DOHH2 (cell line): Measurements from ENCODE around the gene PGAM4.

ENCODE experiments used
- H3F3A ChIP-seq: fragments of 200-600 bp; sonication (generic), shearing (Covaris generic); 2 replicates; pipeline ENCODE4 v1.6.0; 2016; ENCODE audit warnings: antibody characterized with exemption, mild to moderate bottlenecking; ENCODE audit not compliant: control insufficient read depth, insufficient read depth
- H3K27ac ChIP-seq: fragments of 200-600 bp; sonication (generic); 2 replicates; pipeline ENCODE4 v1.5.1; 2014; ENCODE audit warnings: low read depth, mild to moderate bottlenecking, low read length, moderate library complexity
- H3K27me3 ChIP-seq: fragments of 200-600 bp; sonication (generic); 2 replicates; pipeline ENCODE4 v1.6.1; 2014; ENCODE audit warnings: mild to moderate bottlenecking, low read length, mixed read lengths; ENCODE audit not compliant: control insufficient read depth
- H3K36me3 ChIP-seq: fragments of 200-600 bp; sonication (generic); 2 replicates; pipeline ENCODE4 v1.6.1; 2014; ENCODE audit warnings: mild to moderate bottlenecking, low read length, moderate library complexity, mixed read lengths; ENCODE audit not compliant: control insufficient read depth
- H3K4me1 ChIP-seq: fragments of 200-600 bp; sonication (generic); 2 replicates; pipeline ENCODE4 v1.6.1; 2014; ENCODE audit warnings: mild to moderate bottlenecking, low read length, mixed read lengths; ENCODE audit not compliant: control insufficient read depth
- H3K4me2 ChIP-seq: fragments of 200-600 bp; sonication (generic); 2 replicates; pipeline ENCODE4 v1.6.0; 2014; ENCODE audit warnings: mild to moderate bottlenecking, low read length, moderate library complexity
- H3K4me3 ChIP-seq: fragments of 200-600 bp; sonication (generic); 2 replicates; pipeline ENCODE4 v1.5.1; 2014; ENCODE audit warnings: mild to moderate bottlenecking, low read length, mixed read lengths
- H3K79me2 ChIP-seq: fragments of 200-600 bp; sonication (generic); 2 replicates; pipeline ENCODE4 v1.6.1; 2014; ENCODE audit warnings: mild to moderate bottlenecking, low read length, mixed read lengths; ENCODE audit not compliant: control insufficient read depth
- H3K9me2 ChIP-seq: fragments of 200-600 bp; sonication (generic); replicated peaks from 2 replicates; pipeline ENCODE4 v1.6.1; 2014; ENCODE audit warnings: mild to moderate bottlenecking, low read length, mixed read lengths; ENCODE audit not compliant: control insufficient read depth
- H3K9me3 ChIP-seq: fragments of 200-600 bp; sonication (generic); 2 replicates; pipeline ENCODE4 v1.6.1; 2014; ENCODE audit warnings: antibody characterized with exemption, low read length, mixed read lengths; ENCODE audit not compliant: control insufficient read depth, insufficient read depth
- H4K20me1 ChIP-seq: fragments of 200-600 bp; sonication (generic); 2 replicates; pipeline ENCODE4 v1.6.0; 2014; ENCODE audit warnings: low read depth, mild to moderate bottlenecking, antibody characterized with exemption, low read length, moderate library complexity; ENCODE audit not compliant: control insufficient read depth, insufficient read depth
- CTCF ChIP-seq: fragments of 200-600 bp; sonication (generic); IDR thresholded peaks from one replicate; pipeline ENCODE4 v1.5.1; 2014; ENCODE audit warnings: antibody characterized with exemption, mild to moderate bottlenecking, low read depth, low read length; ENCODE audit not compliant: poor library complexity, severe bottlenecking
- EZH2phosphoT487 ChIP-seq: fragments of 200-600 bp; sonication (generic); IDR thresholded peaks from 2 replicates; pipeline ENCODE4 v1.6.1; 2017; ENCODE audit warnings: borderline replicate concordance, mild to moderate bottlenecking, antibody characterized with exemption, low read length, moderate library complexity, mixed read lengths

Gene PGAM4

GRCh38 chrX:77977518-77977917 is 8.1 kb upstream of the PGAM4 start:
- no peaks in the 10 kb centered on the region for H3F3A ChIP-seq
- no peaks in the 10 kb centered on the region for H3K36me3 ChIP-seq
- H3K27me3 ChIP-seq = no peaks in the 10 kb centered on the region
- TF ChIP-seq EZH2phosphoT487 (no peak), CTCF (no peak)
- H3K4me2 ChIP-seq = no peak overlapping the region
- no peak overlapping the region for H3K4me3 ChIP-seq
- no peaks in the 10 kb centered on the region for H3K79me2 ChIP-seq
- no peak overlapping the region for H3K27ac ChIP-seq
- H3K9me3 ChIP-seq = no peaks in the 10 kb centered on the region
- no peaks in the 10 kb centered on the region for H4K20me1 ChIP-seq
- H3K9me2 ChIP-seq = no peaks in the 10 kb centered on the region
- H3K4me1 ChIP-seq = no peaks in the 10 kb centered on the region

GRCh38 chrX:77977095-77977494 is 7.7 kb upstream of the PGAM4 start:
- H3K9me2 ChIP-seq = no peaks in the 10 kb centered on the region
- no peaks in the 10 kb centered on the region for H3K79me2 ChIP-seq
- no peak overlapping the region for H3K4me3 ChIP-seq
- no peaks in the 10 kb centered on the region for H3K36me3 ChIP-seq
- H3K4me1 ChIP-seq = no peaks in the 10 kb centered on the region
- no peak overlapping the region for H3K27ac ChIP-seq
- H3K9me3 ChIP-seq = no peaks in the 10 kb centered on the region
- TF ChIP-seq CTCF (no peak), EZH2phosphoT487 (no peak)
- H3K4me2 ChIP-seq = no peak overlapping the region
- no peaks in the 10 kb centered on the region for H3K27me3 ChIP-seq
- no peaks in the 10 kb centered on the region for H3F3A ChIP-seq
- no peaks in the 10 kb centered on the region for H4K20me1 ChIP-seq

GRCh38 chrX:77975755-77976154 is 6.3 kb upstream of the PGAM4 start:
- Histone ChIP-seq H3K9me3 (no peaks in the 10 kb centered on the region), H3K36me3 (no peaks in the 10 kb centered on the region), H3K9me2 (no peaks in the 10 kb centered on the region), H4K20me1 (no peaks in the 10 kb centered on the region), H3K4me2 (no peak overlapping the region), H3K4me3 (no peak overlapping the region), H3K4me1 (no peaks in the 10 kb centered on the region), H3K27ac (no peak overlapping the region), H3K79me2 (no peaks in the 10 kb centered on the region), H3K27me3 (no peaks in the 10 kb centered on the region), H3F3A (no peaks in the 10 kb centered on the region)
- TF ChIP-seq EZH2phosphoT487 = no peak
- no peak for TF ChIP-seq CTCF

GRCh38 chrX:77967631-77968030 is 1.8 kb downstream of the PGAM4 start:
- Histone ChIP-seq H3K36me3 (no peaks in the 10 kb centered on the region), H4K20me1 (no peaks in the 10 kb centered on the region), H3K27me3 (no peaks in the 10 kb centered on the region), H3K9me3 (no peaks in the 10 kb centered on the region), H3K4me2 (no peak overlapping the region), H3K27ac (no peak overlapping the region), H3K79me2 (no peaks in the 10 kb centered on the region), H3F3A (no peaks in the 10 kb centered on the region), H3K9me2 (no peaks in the 10 kb centered on the region), H3K4me3 (no peak overlapping the region), H3K4me1 (peaks cover 6% of the 10 kb centered on the region)
- TF ChIP-seq CTCF = no peak
